SK-N-SH (cell line): ENCODE results near the gene LDLRAD1.

Source experiments
- CHD2 ChIP-seq: fragments of 150-350 bp; IDR thresholded peaks from 2 replicates; pipeline ENCODE4 v1.6.1; 2018; ENCODE audit warnings: low read length; ENCODE audit not compliant: partially characterized antibody
- CTCF ChIP-seq: fragments of 200-600 bp; sonication (generic); IDR thresholded peaks from 2 replicates; pipeline ENCODE4 v1.6.1; 2017; ENCODE audit warnings: antibody characterized with exemption, mild to moderate bottlenecking, moderate library complexity
- EP300 ChIP-seq, 2 experiments: IDR thresholded peaks; 2 replicates each; pipeline versions ENCODE4 v1.4.0 to v1.6.1; 2012; ENCODE audit warnings: borderline replicate concordance in 1 of 2, low read depth in 1 of 2, low read length in 1 of 2
- IRF3 ChIP-seq: fragments of 150-350 bp; IDR thresholded peaks from 2 replicates; pipeline ENCODE4 v1.6.1; 2016; ENCODE audit warnings: mild to moderate bottlenecking, low read depth, low read length
- REST ChIP-seq: IDR thresholded peaks from 2 replicates; pipeline ENCODE4 v1.6.1; 2012; ENCODE audit warnings: mild to moderate bottlenecking, low read depth, low read length, moderate library complexity
- TEAD4 ChIP-seq: IDR thresholded peaks from 2 replicates; pipeline ENCODE4 v1.4.0; 2012; ENCODE audit warnings: mild to moderate bottlenecking, borderline replicate concordance; ENCODE audit not compliant: insufficient read depth
- TF ChIP-seq, protein P1 (sequence below): fragments of 150-350 bp; IDR thresholded peaks from 2 replicates; pipeline ENCODE4 v1.6.1; 2017; ENCODE audit warnings: antibody characterized with exemption, low read length, low read depth, borderline replicate concordance

- TF ChIP-seq CTCF (no peak), TEAD4 (no peak), EP300 (IDR thresholded peaks at IDR 0.05; ENCODE audit: borderline replicate concordance in 1 of 2, low read depth in 1 of 2, low read length in 1 of 2) (no peak), CHD2 (no peak), IRF3 (no peak), REST (no peak)
- TF ChIP-seq, protein P1, sequence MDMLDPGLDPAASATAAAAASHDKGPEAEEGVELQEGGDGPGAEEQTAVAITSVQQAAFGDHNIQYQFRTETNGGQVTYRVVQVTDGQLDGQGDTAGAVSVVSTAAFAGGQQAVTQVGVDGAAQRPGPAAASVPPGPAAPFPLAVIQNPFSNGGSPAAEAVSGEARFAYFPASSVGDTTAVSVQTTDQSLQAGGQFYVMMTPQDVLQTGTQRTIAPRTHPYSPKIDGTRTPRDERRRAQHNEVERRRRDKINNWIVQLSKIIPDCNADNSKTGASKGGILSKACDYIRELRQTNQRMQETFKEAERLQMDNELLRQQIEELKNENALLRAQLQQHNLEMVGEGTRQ = no peak
Observed at GRCh38 chr1:53992085-53992874, 25.7 kb downstream of the LDLRAD1 start.
